ENCODE results near the gene SORCS3. TPM values are rescaled to one million over a fixed set of nuclear protein-coding genes. Genes with fewer than 3 reads are reported as not detected.

SORCS3 gene
- polyA plus RNA-seq, 4 donors: 4.2 to 21.8 (median 4.8) TPM

GRCh38 chr10:105148456-105148855 is 507.4 kb downstream of the SORCS3 start:
- DNase-seq (ENCODE audit: low read depth in 4 of 4, low spot score in 3 of 4): no peak

GRCh38 chr10:105148921-105149320 is 507.8 kb downstream of the SORCS3 start:
- DNase-seq (ENCODE audit: low read depth in 4 of 4, low spot score in 3 of 4): no peak

GRCh38 chr10:105149371-105149891 is 508.3 kb downstream of the SORCS3 start:
- no peak for DNase-seq (ENCODE audit: low read depth in 4 of 4, low spot score in 3 of 4)

- no peak for DNase-seq (ENCODE audit: low read depth in 4 of 4, low spot score in 3 of 4)
These were observed 509.3 kb downstream of the SORCS3 start for GRCh38 chr10:105150259-105150880.

- DNase-seq (ENCODE audit: low read depth in 4 of 4, low spot score in 3 of 4): no peak
These were observed 513.6 kb downstream of the SORCS3 start for GRCh38 chr10:105154736-105155135.

GRCh38 chr10:105159268-105159667 is 518.2 kb downstream of the SORCS3 start:
- DNase-seq (ENCODE audit: low read depth in 4 of 4, low spot score in 3 of 4): no peak

- DNase-seq (ENCODE audit: low read depth in 4 of 4, low spot score in 3 of 4): no peak
These were observed 520.1 kb downstream of the SORCS3 start for GRCh38 chr10:105161149-105161548.

GRCh38 chr10:105161767-105162166 is 520.7 kb downstream of the SORCS3 start:
- DNase-seq (ENCODE audit: low read depth in 4 of 4, low spot score in 3 of 4): no peak

- DNase-seq (ENCODE audit: low read depth in 4 of 4, low spot score in 3 of 4): no peak
These were observed 529.4 kb downstream of the SORCS3 start for GRCh38 chr10:105170521-105170920.

- DNase-seq (ENCODE audit: low read depth in 4 of 4, low spot score in 3 of 4): no peak
These were observed 530.9 kb downstream of the SORCS3 start for GRCh38 chr10:105171945-105172344.

GRCh38 chr10:105181626-105182025 is 540.5 kb downstream of the SORCS3 start:
- no peak for DNase-seq (ENCODE audit: low read depth in 4 of 4, low spot score in 3 of 4)

- no peak for DNase-seq (ENCODE audit: low read depth in 4 of 4, low spot score in 3 of 4)
These were observed 542.4 kb downstream of the SORCS3 start for GRCh38 chr10:105183536-105183935.

GRCh38 chr10:105185161-105185560 is 544.1 kb downstream of the SORCS3 start:
- no peak for DNase-seq (ENCODE audit: low read depth in 4 of 4, low spot score in 3 of 4)

- DNase-seq (ENCODE audit: low read depth in 4 of 4, low spot score in 3 of 4): no peak
These were observed 546.2 kb downstream of the SORCS3 start for GRCh38 chr10:105187243-105187642.

GRCh38 chr10:105188737-105189462 is 547.8 kb downstream of the SORCS3 start:
- DNase-seq (ENCODE audit: low read depth in 4 of 4, low spot score in 3 of 4): no peak

GRCh38 chr10:105189463-105189800 is 548.3 kb downstream of the SORCS3 start:
- DNase-seq (ENCODE audit: low read depth in 4 of 4, low spot score in 3 of 4): no peak

- no peak for DNase-seq (ENCODE audit: low read depth in 4 of 4, low spot score in 3 of 4)
These were observed 551.1 kb downstream of the SORCS3 start for GRCh38 chr10:105192146-105192545.

GRCh38 chr10:105192861-105193260 is 551.8 kb downstream of the SORCS3 start:
- DNase-seq (ENCODE audit: low read depth in 4 of 4, low spot score in 3 of 4): no peak

- no peak for DNase-seq (ENCODE audit: low read depth in 4 of 4, low spot score in 3 of 4)
These were observed 554.7 kb downstream of the SORCS3 start for GRCh38 chr10:105195831-105196230.

- no peak for DNase-seq (ENCODE audit: low read depth in 4 of 4, low spot score in 3 of 4)
These were observed 556.7 kb downstream of the SORCS3 start for GRCh38 chr10:105197598-105198364.

GRCh38 chr10:105206616-105207015 is 565.5 kb downstream of the SORCS3 start:
- DNase-seq (ENCODE audit: low read depth in 4 of 4, low spot score in 3 of 4): no peak
